Astrocyte of the cerebellum (primary cell): ENCODE measurements around the gene IFNA4.
"Not testable (repeated sequence)": the region's sequence is repeated elsewhere in the genome, so short reads cannot be mapped to it uniquely, and the experiment has no call there.

ENCODE experiments used
- DNase-seq: peaks from one replicate; pipeline ENCODE4 v3.0.0-alpha.2; 2011; ENCODE audit warnings: low read depth
- H3K4me3 ChIP-seq: 2 replicates; pipeline ENCODE4 v1.5.1; 2011; ENCODE audit warnings: mild to moderate bottlenecking, low read depth, low read length, moderate library complexity
- CTCF ChIP-seq: IDR thresholded peaks from 2 replicates; pipeline ENCODE4 v1.5.1; 2012; ENCODE audit warnings: low read length, low read depth, moderate library complexity, mild to moderate bottlenecking; ENCODE audit errors: missing control alignments
- in situ Hi-C: cut with HindIII; loops from 2 replicates; pipeline ENCODE4 v1.10.0; 2017; ENCODE audit warnings: low sequenced_read_pairs

Gene IFNA4

GRCh38 chr9:21213411-21214326 lies 26.3 kb upstream of the IFNA4 start:
- H3K4me3 ChIP-seq, in situ Hi-C loops, DNase-seq: not testable (repeated sequence)
- peak; percentile 50 for TF ChIP-seq CTCF

GRCh38 chr9:21212160-21212559 lies 24.8 kb upstream of the IFNA4 start:
- DNase-seq, in situ Hi-C loops, H3K4me3 ChIP-seq: not testable (repeated sequence)

- H3K4me3 ChIP-seq, in situ Hi-C loops, DNase-seq: not testable (repeated sequence)
Measured at GRCh38 chr9:21210782-21211181, 23.4 kb upstream of the IFNA4 start.

GRCh38 chr9:21210311-21210710 lies 22.9 kb upstream of the IFNA4 start:
- DNase-seq = no peak
- in situ Hi-C loops = no loop called here
- no peak for TF ChIP-seq CTCF
- no peak overlapping the region for H3K4me3 ChIP-seq

GRCh38 chr9:21207043-21207442 lies 19.7 kb upstream of the IFNA4 start, which contains the start of gene IFNA10:
Gene IFNA10, minus strand, starts transcription at chr9:21207143. Its CDS starts 46 bp downstream, at chr9:21207097.
- in situ Hi-C loops, DNase-seq: not testable (repeated sequence)

GRCh38 chr9:21205204-21205603 lies 17.8 kb upstream of the IFNA4 start:
- TF ChIP-seq CTCF = no peak
- DNase-seq = no peak
- H3K4me3 ChIP-seq = no peak overlapping the region
- in situ Hi-C loops = no loop called here

More at GRCh38 chr9:21207043-21207442, 19.7 kb upstream of the IFNA4 start, which contains the start of gene IFNA10:
- H3K4me3 ChIP-seq = not testable (repeated sequence)

GRCh38 chr9:21202105-21202504 lies 14.7 kb upstream of the IFNA4 start, which contains the start of gene IFNA7:
Gene IFNA7, minus strand, starts transcription at chr9:21202205. Its CDS starts 40 bp downstream, at chr9:21202165.
- in situ Hi-C loops, DNase-seq, H3K4me3 ChIP-seq: not testable (repeated sequence)

- in situ Hi-C loops, H3K4me3 ChIP-seq, DNase-seq: not testable (repeated sequence)
- peak; percentile 60 for TF ChIP-seq CTCF
Measured at GRCh38 chr9:21194867-21195776, 7.7 kb upstream of the IFNA4 start.
